DMS53 (cell line): ENCODE data around the gene CKB.

Experiments
- DNase-seq: peaks from one replicate; lab custom pipeline; 2025; lab: John Stamatoyannopoulos, UW

Gene CKB

GRCh38 chr14:103485504-103485903 is 37.1 kb downstream of the CKB start:
- DNase-seq, result no peak

- DNase-seq, result no peak
Observed at GRCh38 chr14:103483600-103483999, 39.0 kb downstream of the CKB start.

GRCh38 chr14:103480595-103480994 is 42.0 kb downstream of the CKB start:
- DNase-seq, result no peak

GRCh38 chr14:103476631-103477030 is 46.0 kb downstream of the CKB start:
- no peak for DNase-seq

- DNase-seq, result no peak
Observed at GRCh38 chr14:103476065-103476464, 46.6 kb downstream of the CKB start.

GRCh38 chr14:103474893-103475292 is 47.7 kb downstream of the CKB start:
- no peak for DNase-seq

- no peak for DNase-seq
Observed at GRCh38 chr14:103472939-103473338, 49.7 kb downstream of the CKB start.
